SH-SY5Y (cell line): Measurements from ENCODE around the gene KIAA1549.

Experiments used
- GATA2 ChIP-seq: IDR thresholded peaks from 2 replicates; pipeline ENCODE4 v1.6.1; 2011; ENCODE audit warnings: mild to moderate bottlenecking, low read depth, low read length
- GATA3 ChIP-seq: IDR thresholded peaks from 2 replicates; pipeline ENCODE4 v1.6.1; 2011; ENCODE audit warnings: low read depth, mild to moderate bottlenecking, low read length, moderate library complexity

DNA sequence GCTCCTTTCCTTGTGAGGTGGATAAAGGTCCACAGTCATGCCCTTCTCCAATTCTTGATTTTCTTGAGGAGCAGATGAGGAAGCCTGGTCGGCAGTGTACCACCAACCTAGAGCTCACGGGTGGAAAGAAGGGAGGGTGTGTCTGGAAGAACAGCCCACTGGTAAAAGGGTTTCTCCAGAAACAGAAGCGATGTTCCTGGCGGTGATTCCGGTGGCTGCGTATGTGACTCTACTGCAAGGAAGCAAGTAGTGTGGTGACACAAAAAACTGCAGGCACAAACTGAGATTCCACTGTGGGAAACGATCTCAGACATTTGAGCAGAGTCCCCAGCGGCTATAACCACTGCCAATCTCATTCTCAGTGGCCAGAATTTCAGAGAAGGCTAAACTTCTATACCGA lies 117.3 kb downstream of the KIAA1549 start:
- TF ChIP-seq GATA3 = no peak
- no peak for TF ChIP-seq GATA2
